SK-N-SH (cell line): ENCODE measurements around the gene HOMER2. TPM values are rescaled to one million over a fixed set of nuclear protein-coding genes. Genes with fewer than 3 reads are reported as not detected.

Experiments used
- CTCF ChIA-PET: fragments of 300-600, 350-600 bp; formaldehyde crosslinking; extraction: SDS; loops from one replicate; lab custom pipeline; 2021; lab: Yijun Ruan, JAX
- POLR2A ChIA-PET: fragments of 350-600 bp; sonication (Branson Sonifier 250); formaldehyde crosslinking; extraction: SDS; loops from one replicate; lab custom pipeline; 2020; ENCODE audit warnings: antibody characterized with exemption, inconsistent platforms; lab: Yijun Ruan, JAX
- DNase-seq: peaks from one replicate; pipeline ENCODE4 v3.0.0; 2012
- H2AFZ ChIP-seq: fragments of 200-600 bp; sonication (generic); 2 replicates; pipeline ENCODE4 v1.8.1; 2016; ENCODE audit warnings: antibody characterized with exemption, mild to moderate bottlenecking, low read depth
- H3F3A ChIP-seq: fragments of 200-600 bp; sonication (generic); replicated peaks from 2 replicates; pipeline ENCODE3; 2016; ENCODE audit warnings: antibody characterized with exemption, mild to moderate bottlenecking; ENCODE audit not compliant: insufficient read depth
- H3K27ac ChIP-seq, 2 experiments: fragments of 200-500 bp in 1 of 2; fragments of 200-600 bp in 1 of 2; sonication (Bioruptor generic) in 1 of 2; sonication (generic), shearing (Covaris generic) in 1 of 2; 2 replicates each; pipeline versions ENCODE4 v1.5.1 to v1.6.1; 2014 to 2016; ENCODE audit warnings: low read depth in 2 of 2, inconsistent platforms in 1 of 2, low read length in 1 of 2, mild to moderate bottlenecking in 1 of 2, mixed read lengths in 1 of 2
- H3K27me3 ChIP-seq: fragments of 200-600 bp; sonication (generic), shearing (Covaris generic); 2 replicates; pipeline ENCODE4 v1.6.1; 2016; ENCODE audit warnings: mixed run types; ENCODE audit not compliant: insufficient read depth
- H3K36me3 ChIP-seq, 2 experiments: fragments of 200-500 bp in 1 of 2; fragments of 200-600 bp in 1 of 2; sonication (Bioruptor generic) in 1 of 2; sonication (generic) in 1 of 2; replicated peaks in 1 of 2; 2 replicates each; pipeline versions ENCODE3 to v1.5.1; 2014 to 2016; ENCODE audit warnings: low read length in 1 of 2, mild to moderate bottlenecking in 1 of 2; ENCODE audit not compliant: insufficient read depth in 2 of 2, control insufficient read depth in 1 of 2
- H3K4me1 ChIP-seq, 2 experiments: fragments of 200-500 bp in 1 of 2; fragments of 200-600 bp in 1 of 2; sonication (Bioruptor generic) in 1 of 2; sonication (generic), shearing (Covaris generic) in 1 of 2; 2 replicates each; pipeline versions ENCODE4 v1.5.1 to v1.6.1; 2014 to 2016; ENCODE audit warnings: low read depth in 1 of 2, low read length in 1 of 2, mixed run types in 1 of 2; ENCODE audit not compliant: insufficient read depth in 2 of 2, control insufficient read depth in 1 of 2
- H3K4me2 ChIP-seq: fragments of 200-600 bp; sonication (generic), shearing (Covaris generic); 2 replicates; pipeline ENCODE4 v1.6.1; 2017; ENCODE audit warnings: mixed run types
- H3K4me3 ChIP-seq, 2 experiments: fragments of 200-500 bp in 1 of 2; fragments of 200-600 bp in 1 of 2; sonication (Bioruptor generic) in 1 of 2; sonication (generic), shearing (Covaris generic) in 1 of 2; 2 replicates each; pipeline versions ENCODE4 v1.5.1 to v1.8.1; 2014 to 2016; ENCODE audit warnings: low read depth in 2 of 2, inconsistent platforms in 1 of 2, low read length in 1 of 2, mild to moderate bottlenecking in 1 of 2, mixed read lengths in 1 of 2, moderate library complexity in 1 of 2
- H3K79me2 ChIP-seq: fragments of 200-600 bp; sonication (generic); 2 replicates; pipeline ENCODE4 v1.8.1; 2017; ENCODE audit warnings: mild to moderate bottlenecking; ENCODE audit not compliant: insufficient read depth
- H3K9ac ChIP-seq: fragments of 200-600 bp; sonication (generic); 2 replicates; pipeline ENCODE4 v1.6.1; 2017; ENCODE audit warnings: mixed run types
- H3K9me2 ChIP-seq: fragments of 200-600 bp; sonication (generic); 2 replicates; pipeline ENCODE4 v1.6.1; 2017; ENCODE audit warnings: mixed run types
- H3K9me3 ChIP-seq: fragments of 200-600 bp; sonication (generic); 2 replicates; pipeline ENCODE4 v1.6.1; 2017; ENCODE audit warnings: mixed run types, mild to moderate bottlenecking, moderate library complexity
- H4K20me1 ChIP-seq: fragments of 200-600 bp; sonication (generic); 2 replicates; pipeline ENCODE4 v1.6.1; 2017; ENCODE audit warnings: mild to moderate bottlenecking, mixed run types; ENCODE audit not compliant: insufficient read depth
- CHD2 ChIP-seq: fragments of 150-350 bp; IDR thresholded peaks from 2 replicates; pipeline ENCODE4 v1.6.1; 2018; ENCODE audit warnings: low read length; ENCODE audit not compliant: partially characterized antibody
- FOSL2 ChIP-seq: IDR thresholded peaks from 2 replicates; pipeline ENCODE4 v1.4.0; 2012; ENCODE audit warnings: low read depth, mild to moderate bottlenecking, moderate library complexity, borderline replicate concordance
- FOXJ3 ChIP-seq: sonication (generic); formaldehyde crosslinking; IDR thresholded peaks from 2 replicates; pipeline ENCODE4 v1.5.1; 2020; ENCODE audit warnings: mild to moderate bottlenecking, missing genetic modification reagents
- FOXM1 ChIP-seq: IDR thresholded peaks from 2 replicates; pipeline ENCODE4 v1.4.0; 2012; ENCODE audit warnings: low read depth, mild to moderate bottlenecking
- GATA2 ChIP-seq: sonication (generic); formaldehyde crosslinking; IDR thresholded peaks from 2 replicates; pipeline ENCODE4 v1.5.0; 2020; ENCODE audit warnings: mild to moderate bottlenecking, missing genetic modification reagents
- JUND ChIP-seq: IDR thresholded peaks from 2 replicates; pipeline ENCODE4 v1.4.0; 2012
- MEF2A ChIP-seq: IDR thresholded peaks from 2 replicates; pipeline ENCODE4 v1.4.0; 2012; ENCODE audit warnings: low read depth, borderline replicate concordance
- NFIC ChIP-seq: IDR thresholded peaks from 2 replicates; pipeline ENCODE4 v1.4.0; 2012; ENCODE audit warnings: borderline replicate concordance
- NRF1 ChIP-seq: IDR thresholded peaks from 2 replicates; pipeline ENCODE4 v1.6.1; 2012; ENCODE audit warnings: low read depth, mild to moderate bottlenecking, low read length
- RAD21 ChIP-seq: IDR thresholded peaks from 2 replicates; pipeline ENCODE4 v1.6.1; 2012; ENCODE audit warnings: mild to moderate bottlenecking, low read length
- RXRA ChIP-seq: IDR thresholded peaks from 2 replicates; pipeline ENCODE4 v1.4.0; 2012; ENCODE audit warnings: low read depth, mild to moderate bottlenecking, borderline replicate concordance
- SIN3A ChIP-seq: IDR thresholded peaks from 2 replicates; pipeline ENCODE4 v1.6.1; 2012; ENCODE audit warnings: low read depth, mild to moderate bottlenecking, low read length, moderate library complexity, borderline replicate concordance
- TCF12 ChIP-seq: IDR thresholded peaks from 2 replicates; pipeline ENCODE4 v1.4.0; 2012
- TEAD4 ChIP-seq: IDR thresholded peaks from 2 replicates; pipeline ENCODE4 v1.4.0; 2012; ENCODE audit warnings: mild to moderate bottlenecking, borderline replicate concordance; ENCODE audit not compliant: insufficient read depth
- WGBS: methylation state at CpG from one replicate; pipeline ENCODE4 v1.1.6; 2017; ENCODE audit warnings: low lambda C conversion rate; 5-methylcytosine and 5-hydroxymethylcytosine counted together
- polyA plus RNA-seq, 3 experiments: library from polyadenylated mRNA; depleted of rRNA; stranded (reverse); fragments of >200 nt; gene quantifications; 2 replicates each; pipeline ENCODE4 v1.2.3, GENCODE V29; 2012
- TF ChIP-seq, protein P1 (sequence below): IDR thresholded peaks from 2 replicates; pipeline ENCODE4 v1.4.0; 2012; ENCODE audit warnings: low read depth, borderline replicate concordance
- TF ChIP-seq, protein P2 (sequence below): fragments of 150-350 bp; IDR thresholded peaks from 2 replicates; pipeline ENCODE4 v1.6.1; 2017; ENCODE audit warnings: antibody characterized with exemption, low read length, low read depth, borderline replicate concordance
- TF ChIP-seq, protein P3 (sequence below): fragments of 200-600 bp; sonication (generic); IDR thresholded peaks from 2 replicates; pipeline ENCODE4 v1.6.1; 2017; ENCODE audit warnings: antibody characterized with exemption, mild to moderate bottlenecking, moderate library complexity
- TF ChIP-seq, protein P4 (sequence below): fragments of 150-350 bp; IDR thresholded peaks from 2 replicates; pipeline ENCODE4 v1.6.1; 2016; ENCODE audit warnings: mild to moderate bottlenecking, low read depth, low read length
- TF ChIP-seq, protein P5 (sequence below): IDR thresholded peaks from 2 replicates; pipeline ENCODE4 v1.4.0; 2012; ENCODE audit warnings: low read depth
- TF ChIP-seq, protein P6 (sequence below): IDR thresholded peaks from 2 replicates; pipeline ENCODE4 v1.4.0; 2012; ENCODE audit warnings: low read depth, borderline replicate concordance

The HOMER2 gene
- polyA plus RNA-seq, 1 of the 3 experiments (the other 2 are of a cell fraction) = 7.3 TPM

DNA sequence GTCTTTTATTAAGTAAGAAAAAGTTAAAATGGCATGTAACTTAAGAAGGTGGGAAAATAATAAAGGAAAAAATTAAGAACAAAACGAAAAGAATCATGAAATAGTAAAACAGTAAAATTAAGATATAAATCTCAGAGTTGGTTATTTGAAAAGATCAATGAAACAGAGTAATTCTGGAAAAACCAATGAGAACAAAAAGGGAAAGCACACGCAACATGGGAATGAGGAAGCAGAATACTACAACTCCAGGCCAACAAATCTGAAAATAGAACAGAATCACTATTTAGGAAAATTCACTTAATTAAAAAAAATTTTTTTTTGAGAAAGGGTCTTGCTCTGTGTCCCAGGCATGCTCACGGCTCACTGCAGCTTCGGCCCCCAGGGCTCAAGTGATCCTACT is 112.4 kb downstream of the HOMER2 start:
- Histone ChIP-seq H3K27me3 (no peaks in the 10 kb centered on the region), H3K4me2 (no peak overlapping the region), H4K20me1 (no peaks in the 10 kb centered on the region), H3K9me3 (no peaks in the 10 kb centered on the region), H3K36me3 (peaks cover 18 to 33% of the 10 kb centered on the region in 2 experiments), H3K79me2 (no peaks in the 10 kb centered on the region), H3F3A (no peaks in the 10 kb centered on the region), H3K4me1 (no peaks in the 10 kb centered on the region), H3K4me3 (no peak overlapping the region), H3K9me2 (no peaks in the 10 kb centered on the region), H3K9ac (no peak overlapping the region), H3K27ac (no peak overlapping the region), H2AFZ (no peak overlapping the region)
- TF ChIP-seq RXRA (no peak), NFIC (no peak), FOXJ3 (CRISPR knock-in tag) (no peak), GATA2 (CRISPR knock-in tag) (no peak), NRF1 (no peak), CHD2 (no peak), SIN3A (no peak), JUND (no peak), RAD21 (no peak), TEAD4 (no peak), FOXM1 (no peak), FOSL2 (no peak), TCF12 (no peak), MEF2A (no peak)
- TF ChIP-seq, protein P1, sequence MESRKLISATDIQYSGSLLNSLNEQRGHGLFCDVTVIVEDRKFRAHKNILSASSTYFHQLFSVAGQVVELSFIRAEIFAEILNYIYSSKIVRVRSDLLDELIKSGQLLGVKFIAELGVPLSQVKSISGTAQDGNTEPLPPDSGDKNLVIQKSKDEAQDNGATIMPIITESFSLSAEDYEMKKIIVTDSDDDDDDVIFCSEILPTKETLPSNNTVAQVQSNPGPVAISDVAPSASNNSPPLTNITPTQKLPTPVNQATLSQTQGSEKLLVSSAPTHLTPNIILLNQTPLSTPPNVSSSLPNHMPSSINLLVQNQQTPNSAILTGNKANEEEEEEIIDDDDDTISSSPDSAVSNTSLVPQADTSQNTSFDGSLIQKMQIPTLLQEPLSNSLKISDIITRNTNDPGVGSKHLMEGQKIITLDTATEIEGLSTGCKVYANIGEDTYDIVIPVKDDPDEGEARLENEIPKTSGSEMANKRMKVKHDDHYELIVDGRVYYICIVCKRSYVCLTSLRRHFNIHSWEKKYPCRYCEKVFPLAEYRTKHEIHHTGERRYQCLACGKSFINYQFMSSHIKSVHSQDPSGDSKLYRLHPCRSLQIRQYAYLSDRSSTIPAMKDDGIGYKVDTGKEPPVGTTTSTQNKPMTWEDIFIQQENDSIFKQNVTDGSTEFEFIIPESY = no peak
- TF ChIP-seq, protein P2, sequence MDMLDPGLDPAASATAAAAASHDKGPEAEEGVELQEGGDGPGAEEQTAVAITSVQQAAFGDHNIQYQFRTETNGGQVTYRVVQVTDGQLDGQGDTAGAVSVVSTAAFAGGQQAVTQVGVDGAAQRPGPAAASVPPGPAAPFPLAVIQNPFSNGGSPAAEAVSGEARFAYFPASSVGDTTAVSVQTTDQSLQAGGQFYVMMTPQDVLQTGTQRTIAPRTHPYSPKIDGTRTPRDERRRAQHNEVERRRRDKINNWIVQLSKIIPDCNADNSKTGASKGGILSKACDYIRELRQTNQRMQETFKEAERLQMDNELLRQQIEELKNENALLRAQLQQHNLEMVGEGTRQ = no peak
- TF ChIP-seq, protein P3, sequence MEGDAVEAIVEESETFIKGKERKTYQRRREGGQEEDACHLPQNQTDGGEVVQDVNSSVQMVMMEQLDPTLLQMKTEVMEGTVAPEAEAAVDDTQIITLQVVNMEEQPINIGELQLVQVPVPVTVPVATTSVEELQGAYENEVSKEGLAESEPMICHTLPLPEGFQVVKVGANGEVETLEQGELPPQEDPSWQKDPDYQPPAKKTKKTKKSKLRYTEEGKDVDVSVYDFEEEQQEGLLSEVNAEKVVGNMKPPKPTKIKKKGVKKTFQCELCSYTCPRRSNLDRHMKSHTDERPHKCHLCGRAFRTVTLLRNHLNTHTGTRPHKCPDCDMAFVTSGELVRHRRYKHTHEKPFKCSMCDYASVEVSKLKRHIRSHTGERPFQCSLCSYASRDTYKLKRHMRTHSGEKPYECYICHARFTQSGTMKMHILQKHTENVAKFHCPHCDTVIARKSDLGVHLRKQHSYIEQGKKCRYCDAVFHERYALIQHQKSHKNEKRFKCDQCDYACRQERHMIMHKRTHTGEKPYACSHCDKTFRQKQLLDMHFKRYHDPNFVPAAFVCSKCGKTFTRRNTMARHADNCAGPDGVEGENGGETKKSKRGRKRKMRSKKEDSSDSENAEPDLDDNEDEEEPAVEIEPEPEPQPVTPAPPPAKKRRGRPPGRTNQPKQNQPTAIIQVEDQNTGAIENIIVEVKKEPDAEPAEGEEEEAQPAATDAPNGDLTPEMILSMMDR = no peak
- TF ChIP-seq, protein P4, sequence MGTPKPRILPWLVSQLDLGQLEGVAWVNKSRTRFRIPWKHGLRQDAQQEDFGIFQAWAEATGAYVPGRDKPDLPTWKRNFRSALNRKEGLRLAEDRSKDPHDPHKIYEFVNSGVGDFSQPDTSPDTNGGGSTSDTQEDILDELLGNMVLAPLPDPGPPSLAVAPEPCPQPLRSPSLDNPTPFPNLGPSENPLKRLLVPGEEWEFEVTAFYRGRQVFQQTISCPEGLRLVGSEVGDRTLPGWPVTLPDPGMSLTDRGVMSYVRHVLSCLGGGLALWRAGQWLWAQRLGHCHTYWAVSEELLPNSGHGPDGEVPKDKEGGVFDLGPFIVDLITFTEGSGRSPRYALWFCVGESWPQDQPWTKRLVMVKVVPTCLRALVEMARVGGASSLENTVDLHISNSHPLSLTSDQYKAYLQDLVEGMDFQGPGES = no peak
- TF ChIP-seq, protein P5, sequence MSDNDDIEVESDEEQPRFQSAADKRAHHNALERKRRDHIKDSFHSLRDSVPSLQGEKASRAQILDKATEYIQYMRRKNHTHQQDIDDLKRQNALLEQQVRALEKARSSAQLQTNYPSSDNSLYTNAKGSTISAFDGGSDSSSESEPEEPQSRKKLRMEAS = no peak
- TF ChIP-seq, protein P6, sequence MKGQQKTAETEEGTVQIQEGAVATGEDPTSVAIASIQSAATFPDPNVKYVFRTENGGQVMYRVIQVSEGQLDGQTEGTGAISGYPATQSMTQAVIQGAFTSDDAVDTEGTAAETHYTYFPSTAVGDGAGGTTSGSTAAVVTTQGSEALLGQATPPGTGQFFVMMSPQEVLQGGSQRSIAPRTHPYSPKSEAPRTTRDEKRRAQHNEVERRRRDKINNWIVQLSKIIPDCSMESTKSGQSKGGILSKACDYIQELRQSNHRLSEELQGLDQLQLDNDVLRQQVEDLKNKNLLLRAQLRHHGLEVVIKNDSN = no peak
- 91% methylated on average over 4 of the region's 4 CpGs for WGBS
- ChIA-PET CTCF (interaction anchor here (1.1 kb wide), 1 partner anchor 10 kb away, joined by 4 read pairs; no protein-coding TSS in a partner anchor), POLR2A (no interaction called here)
- no peak for DNase-seq
